H1 (cell line): Measurements from ENCODE around the gene TXNDC5. TPM values are rescaled to one million over a fixed set of nuclear protein-coding genes. Genes with fewer than 3 reads are reported as not detected.

ENCODE experiments used
- CTCF ChIA-PET: fragments of 300-600 bp; sonication (Branson Sonifier 250); formaldehyde crosslinking; loops from one replicate; lab custom pipeline; 2021; ENCODE audit not compliant: partially characterized antibody; lab: Charles Lee
- POLR2A ChIA-PET: fragments of 300-600 bp; sonication (Branson Sonifier 250); formaldehyde crosslinking; loops from one replicate; lab custom pipeline; 2021; ENCODE audit warnings: inconsistent platforms; ENCODE audit not compliant: partially characterized antibody; lab: Charles Lee
- DNase-seq, 2 experiments: peaks; one replicate each; pipeline versions ENCODE4 v3.0.0 to v3.0.0-alpha.2; 2010 to 2022; ENCODE audit warnings: low spot score in 2 of 2, low read depth in 1 of 2, mixed read lengths in 1 of 2
- FAIRE-seq: peaks from 2 replicates; lab custom pipeline; 2011; peaks lifted over from hg19 to GRCh38; lab: Jason Lieb, UNC
- H2AFZ ChIP-seq: 2 replicates; pipeline ENCODE4 v1.8.1; 2012; ENCODE audit warnings: low read length, inconsistent platforms
- H2AK5ac ChIP-seq: 2 replicates; pipeline ENCODE4 v1.6.1; 2013; ENCODE audit warnings: low read depth, low read length
- H2BK120ac ChIP-seq: replicated peaks from 2 replicates; pipeline ENCODE3; 2013; ENCODE audit warnings: low read depth, low read length, inconsistent platforms
- H2BK12ac ChIP-seq: 2 replicates; pipeline ENCODE4 v1.6.1; 2013; ENCODE audit warnings: low read depth, low read length
- H2BK15ac ChIP-seq: 2 replicates; pipeline ENCODE4 v1.6.1; 2013; ENCODE audit warnings: low read length
- H2BK20ac ChIP-seq: 2 replicates; pipeline ENCODE4 v1.6.1; 2013; ENCODE audit warnings: low read length
- H2BK5ac ChIP-seq: 2 replicates; pipeline ENCODE4 v1.6.1; 2013; ENCODE audit warnings: low read depth, low read length
- H3K14ac ChIP-seq: 2 replicates; pipeline ENCODE4 v1.6.1; 2013; ENCODE audit warnings: inconsistent platforms; ENCODE audit not compliant: insufficient read length
- H3K18ac ChIP-seq: 2 replicates; pipeline ENCODE4 v1.6.1; 2013; ENCODE audit warnings: low read length; ENCODE audit errors: extremely low read depth
- H3K23ac ChIP-seq: 2 replicates; pipeline ENCODE4 v1.6.1; 2013; ENCODE audit warnings: inconsistent platforms; ENCODE audit not compliant: insufficient read length
- H3K23me2 ChIP-seq: 2 replicates; pipeline ENCODE4 v1.6.1; 2013; ENCODE audit warnings: low read depth, low read length
- H3K27ac ChIP-seq: 2 replicates; pipeline ENCODE4 v1.6.1; 2011; ENCODE audit warnings: low read depth, low read length, inconsistent platforms
- H3K27me3 ChIP-seq, 4 experiments: replicated peaks in 1 of 4; 1 replicate in 1 of 4; 2 replicates in 3 of 4; pipeline versions ENCODE4 v1.6.1 to v1.8.1; 2011 to 2013; ENCODE audit warnings: low read length in 3 of 4, mild to moderate bottlenecking in 3 of 4, inconsistent platforms in 2 of 4, mixed read lengths in 2 of 4, moderate library complexity in 1 of 4; ENCODE audit not compliant: control insufficient read depth in 3 of 4, insufficient read depth in 3 of 4; ENCODE audit errors: extremely low read depth in 1 of 4
- H3K36me3 ChIP-seq, 4 experiments: 2 replicates each; pipeline versions ENCODE4 v1.6.1 to v1.8.1; 2011 to 2013; ENCODE audit warnings: mild to moderate bottlenecking in 4 of 4, low read length in 3 of 4, moderate library complexity in 2 of 4, control low read depth in 1 of 4, inconsistent platforms in 1 of 4; ENCODE audit not compliant: insufficient read depth in 4 of 4, control insufficient read depth in 2 of 4
- H3K4ac ChIP-seq: replicated peaks from 2 replicates; pipeline ENCODE3; 2013; ENCODE audit warnings: low read length, low read depth, mixed read lengths, inconsistent platforms; ENCODE audit not compliant: insufficient read length
- H3K4me1 ChIP-seq, 4 experiments: replicated peaks in 1 of 4; 1 replicate in 1 of 4; 2 replicates in 3 of 4; pipeline versions ENCODE4 v1.6.1 to v1.8.1; 2011 to 2013; ENCODE audit warnings: low read length in 3 of 4, inconsistent platforms in 2 of 4, mixed read lengths in 1 of 4; ENCODE audit not compliant: insufficient read depth in 4 of 4, control insufficient read depth in 3 of 4
- H3K4me2 ChIP-seq, 2 experiments: 2 replicates each; pipeline versions ENCODE4 v1.6.1 to v1.8.1; 2011 to 2013; ENCODE audit warnings: low read depth in 2 of 2, low read length in 2 of 2, control low read depth in 1 of 2, inconsistent platforms in 1 of 2, mild to moderate bottlenecking in 1 of 2; ENCODE audit not compliant: insufficient read depth in 1 of 2
- H3K4me3 ChIP-seq, 4 experiments: fragments of 200-600, 300-600 bp in 1 of 4; sonication (generic), shearing (Covaris generic), sonication (Bioruptor Twin) in 1 of 4; 2 replicates each; pipeline versions ENCODE4 v1.5.1 to v1.8.1; 2011 to 2016; ENCODE audit warnings: low read length in 4 of 4, low read depth in 3 of 4, control low read depth in 2 of 4, inconsistent platforms in 2 of 4, mild to moderate bottlenecking in 2 of 4, mixed read lengths in 1 of 4, moderate library complexity in 1 of 4; ENCODE audit not compliant: insufficient read depth in 2 of 4; ENCODE audit errors: extremely low read depth in 1 of 4
- H3K56ac ChIP-seq: replicated peaks from 2 replicates; pipeline ENCODE3; 2013; ENCODE audit warnings: low read depth, mild to moderate bottlenecking, mixed read lengths, low read length, inconsistent platforms; ENCODE audit not compliant: insufficient read length
- H3K79me1 ChIP-seq: 2 replicates; pipeline ENCODE4 v1.6.1; 2013; ENCODE audit warnings: low read depth, low read length, control low read depth
- H3K79me2 ChIP-seq, 2 experiments: 2 replicates each; pipeline versions ENCODE4 v1.6.1 to v1.8.1; 2012 to 2013; ENCODE audit warnings: low read length in 2 of 2, mild to moderate bottlenecking in 2 of 2, inconsistent platforms in 1 of 2; ENCODE audit not compliant: insufficient read depth in 2 of 2, control insufficient read depth in 1 of 2
- H3K9ac ChIP-seq, 4 experiments: replicated peaks in 1 of 4; 1 replicate in 1 of 4; 2 replicates in 3 of 4; pipeline versions ENCODE4 v1.6.1 to v1.8.1; 2011 to 2013; ENCODE audit warnings: low read depth in 3 of 4, low read length in 3 of 4, control low read depth in 2 of 4, mild to moderate bottlenecking in 2 of 4, moderate library complexity in 2 of 4, inconsistent platforms in 1 of 4; ENCODE audit errors: extremely low read depth in 1 of 4
- H3K9me3 ChIP-seq, 2 experiments: 2 replicates each; pipeline versions ENCODE4 v1.6.1 to v1.8.1; 2012 to 2013; ENCODE audit warnings: mild to moderate bottlenecking in 2 of 2, moderate library complexity in 2 of 2, control low read depth in 1 of 2, inconsistent platforms in 1 of 2, low read depth in 1 of 2, low read length in 1 of 2, mixed read lengths in 1 of 2; ENCODE audit not compliant: insufficient read depth in 2 of 2
- H4K20me1 ChIP-seq, 2 experiments: replicated peaks in 1 of 2; 2 replicates each; pipeline versions ENCODE3 to v1.8.1; 2011 to 2013; ENCODE audit warnings: inconsistent platforms in 2 of 2, low read length in 2 of 2, mild to moderate bottlenecking in 1 of 2; ENCODE audit not compliant: insufficient read depth in 2 of 2, control insufficient read depth in 1 of 2
- H4K5ac ChIP-seq: 2 replicates; pipeline ENCODE4 v1.6.1; 2013; ENCODE audit warnings: low read length, low read depth, mixed read lengths, inconsistent platforms; ENCODE audit not compliant: insufficient read length
- H4K8ac ChIP-seq: 2 replicates; pipeline ENCODE4 v1.8.0; 2013; ENCODE audit warnings: mild to moderate bottlenecking, moderate library complexity, low read length, inconsistent platforms; ENCODE audit not compliant: insufficient read depth; ENCODE audit errors: extremely low read depth
- H4K91ac ChIP-seq: replicated peaks from 2 replicates; pipeline ENCODE3; 2013; ENCODE audit warnings: low read length, mixed read lengths, inconsistent platforms; ENCODE audit not compliant: insufficient read length
- ATF3 ChIP-seq: IDR thresholded peaks from 2 replicates; pipeline ENCODE4 v1.6.1; 2011; ENCODE audit warnings: low read depth, mild to moderate bottlenecking, low read length; ENCODE audit not compliant: insufficient read depth
- CBX8 ChIP-seq: fragments of 300-800, 300-1000 bp; sonication (generic); IDR thresholded peaks from 2 replicates; pipeline ENCODE4 v1.7.1; 2016; ENCODE audit warnings: low read depth, low read length, borderline replicate concordance
- CEBPB ChIP-seq: IDR thresholded peaks from 2 replicates; pipeline ENCODE4 v1.6.1; 2012; ENCODE audit warnings: low read depth, low read length
- GABPA ChIP-seq: IDR thresholded peaks from 2 replicates; pipeline ENCODE4 v1.6.1; 2011; ENCODE audit warnings: mild to moderate bottlenecking, low read length, moderate library complexity, borderline replicate concordance; ENCODE audit not compliant: insufficient read depth
- GTF2F1 ChIP-seq: IDR thresholded peaks from 2 replicates; pipeline ENCODE4 v1.6.1; 2012; ENCODE audit warnings: low read depth, low read length, improper control_type of control experiment, borderline replicate concordance
- HDAC2 ChIP-seq, 2 experiments: fragments of 300-600 bp in 1 of 2; sonication (generic) in 1 of 2; IDR thresholded peaks; 2 replicates each; pipeline ENCODE4 v1.6.1; 2011 to 2012; ENCODE audit warnings: low read depth in 2 of 2, low read length in 2 of 2, mild to moderate bottlenecking in 2 of 2, moderate library complexity in 2 of 2, borderline replicate concordance in 1 of 2, inconsistent platforms in 1 of 2
- KDM1A ChIP-seq: fragments of 200-600, 300-600 bp; sonication (generic); IDR thresholded peaks from 2 replicates; pipeline ENCODE4 v1.7.1; 2016; ENCODE audit warnings: mild to moderate bottlenecking, low read length, borderline replicate concordance
- NANOG ChIP-seq: IDR thresholded peaks from 2 replicates; pipeline ENCODE4 v1.6.1; 2011; ENCODE audit warnings: low read length, low read depth, mild to moderate bottlenecking, inconsistent platforms; ENCODE audit not compliant: insufficient read depth, poor library complexity, severe bottlenecking
- NRF1 ChIP-seq: IDR thresholded peaks from 2 replicates; pipeline ENCODE4 v1.6.1; 2011; ENCODE audit warnings: mild to moderate bottlenecking, low read depth, low read length, improper control_type of control experiment
- SP1 ChIP-seq: IDR thresholded peaks from 2 replicates; pipeline ENCODE4 v1.6.1; 2011; ENCODE audit warnings: low read depth, low read length
- SP2 ChIP-seq: IDR thresholded peaks from 2 replicates; pipeline ENCODE4 v1.6.1; 2012; ENCODE audit warnings: mild to moderate bottlenecking, low read length, inconsistent platforms
- SP4 ChIP-seq: IDR thresholded peaks from 2 replicates; pipeline ENCODE4 v1.6.1; 2012; ENCODE audit warnings: low read length, inconsistent platforms
- SRF ChIP-seq: IDR thresholded peaks from 2 replicates; pipeline ENCODE4 v1.6.1; 2011; ENCODE audit warnings: mild to moderate bottlenecking, low read depth, low read length, moderate library complexity
- SUZ12 ChIP-seq: fragments of 200-600 bp; sonication (generic); IDR thresholded peaks from 2 replicates; pipeline ENCODE4 v1.6.1; 2012; ENCODE audit warnings: mild to moderate bottlenecking, inconsistent platforms, low read length, moderate library complexity, mixed read lengths
- TAF7 ChIP-seq: optimal IDR thresholded peaks from 2 replicates; pipeline ENCODE3; 2011; ENCODE audit warnings: low read depth, mild to moderate bottlenecking, inconsistent platforms, low read length, moderate library complexity, borderline replicate concordance
- TBP ChIP-seq: IDR thresholded peaks from 2 replicates; pipeline ENCODE4 v1.6.1; 2011; ENCODE audit warnings: low read depth, low read length, improper control_type of control experiment
- polyA plus RNA-seq, 7 experiments: library from polyadenylated mRNA; depleted of rRNA in 3 of 7; stranded (reverse) in 5 of 7; unstranded in 2 of 7; fragments of >200 nt in 5 of 7; fragments of 200-250 nt in 2 of 7; gene quantifications; 1 replicate in 5 of 7; 2 replicates in 1 of 7; 4 replicates in 1 of 7; pipeline versions ENCODE4 v1.2.1 to v1.2.3, GENCODE V29; 2011 to 2013; ENCODE audit warnings: missing spikeins in 2 of 7, mixed read lengths in 2 of 7
- total RNA-seq: library from RNA; stranded (reverse); fragmentation: NEBNext Ultra II Directional; extraction: Animal tissue kit (Norgen Biotek cat#: 25700); gene quantifications from 2 replicates; pipeline ENCODE4 v1.2.1, GENCODE V29; 2021

The TXNDC5 gene
- total and polyA plus RNA-seq, 2 of the 8 experiments (the other 6 are each of a cell fraction or from before 2014, with no cell fraction given) = 114 to 172 TPM

GRCh38 chr6:7851780-7852179 is 58.8 kb downstream of the TXNDC5 start:
- H3K27me3 ChIP-seq = no peaks in the 10 kb centered on the region
- FAIRE-seq (no peak), DNase-seq (no peak)
- 0 out of 8 replicates have a peak, but pooled peaks cover 0 to 4% (median 0%) of the 10 kb centered on the region in 4 experiments for H3K36me3 ChIP-seq
- no peak overlapping the region for H4K91ac ChIP-seq
- ChIA-PET POLR2A (no interaction called here), CTCF (no interaction called here)
- no peak overlapping the region for H3K18ac ChIP-seq
- no peaks in the 10 kb centered on the region for H3K23me2 ChIP-seq
- H4K8ac ChIP-seq = no peak overlapping the region
- H2BK120ac ChIP-seq = no peak overlapping the region
- no peaks in the 10 kb centered on the region for H3K4me1 ChIP-seq
- H2AK5ac ChIP-seq = no peak overlapping the region
- no peak overlapping the region for H3K4me2 ChIP-seq
- no peak overlapping the region; a peak in 1 of 8 replicates for H3K4me3 ChIP-seq
- no peak overlapping the region for H2BK5ac ChIP-seq
- no peak overlapping the region for H3K4ac ChIP-seq
- no peak overlapping the region for H2BK15ac ChIP-seq
- no peak overlapping the region for H3K23ac ChIP-seq
- H3K56ac ChIP-seq = no peak overlapping the region
- H3K27ac ChIP-seq = no peak overlapping the region
- H3K79me1 ChIP-seq = no peaks in the 10 kb centered on the region
- no peaks in the 10 kb centered on the region for H3K79me2 ChIP-seq
- peaks cover 8 to 15% of the 10 kb centered on the region in 2 experiments for H3K9me3 ChIP-seq
- no peak overlapping the region for H3K14ac ChIP-seq
- H2AFZ ChIP-seq = no peak overlapping the region
- H4K5ac ChIP-seq = no peak overlapping the region
- H2BK20ac ChIP-seq = no peak overlapping the region
- no peak overlapping the region for H2BK12ac ChIP-seq
- no peaks in the 10 kb centered on the region for H4K20me1 ChIP-seq
- H3K9ac ChIP-seq = no peak overlapping the region
- TF ChIP-seq TAF7 = no peak
- TF ChIP-seq SP2 = no peak
- no peak for TF ChIP-seq CBX8
- no peak for TF ChIP-seq GTF2F1
- TF ChIP-seq HDAC2 (IDR thresholded peaks at IDR 0.05; ENCODE audit: borderline replicate concordance in 1 of 2, low read depth in 2 of 2, low read length in 2 of 2) = no peak
- no peak for TF ChIP-seq SP1
- no peak for TF ChIP-seq GABPA
- no peak for TF ChIP-seq NRF1
- no peak for TF ChIP-seq NANOG
- no peak for TF ChIP-seq SP4
- TF ChIP-seq TBP = no peak
- TF ChIP-seq CEBPB = no peak
- TF ChIP-seq ATF3 = no peak
- no peak for TF ChIP-seq KDM1A
- no peak for TF ChIP-seq SRF
- no peak for TF ChIP-seq SUZ12
